ENCODE measurements around the gene HTR1A. TPM values are rescaled to one million over a fixed set of nuclear protein-coding genes. Genes with fewer than 3 reads are reported as not detected.

HTR1A gene
- not detected in 5 replicates for total RNA-seq (2022; extraction: Qiagen RNA extraction; ENCODE audit: low read depth)

DNA sequence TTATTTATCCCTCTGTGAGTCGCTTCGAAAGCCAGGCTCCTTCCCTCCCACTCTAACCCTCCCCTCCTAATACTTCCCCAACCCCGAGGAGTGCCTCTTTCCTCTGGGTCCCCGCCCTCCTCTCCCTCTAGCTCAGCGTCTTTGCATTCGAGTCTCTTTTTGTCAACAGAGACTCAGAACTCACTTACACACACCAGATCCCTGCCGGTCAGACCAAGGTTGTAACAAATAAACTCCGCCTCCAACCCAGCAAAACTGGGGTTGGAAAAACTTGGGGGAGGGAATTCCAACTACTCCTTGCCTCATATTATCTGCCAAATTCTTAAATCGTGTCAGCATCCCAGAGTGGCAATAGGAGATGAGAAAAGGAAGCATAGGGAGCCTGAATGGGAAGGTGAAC is at the start of gene HTR1A:
HTR1A (minus strand) TSS at position 167 of the 400 bp plus-strand sequence. CDS start 726 bp downstream, outside the sequence.

Other genes with a start within 250 kb of the HTR1A start
- 0.15 to 0.31 TPM (median 0.20 TPM) in 5 replicates for gene RNF180, start 203.4 kb upstream of the HTR1A start, total RNA-seq (2022; extraction: Qiagen RNA extraction; ENCODE audit: low read depth)